ENCODE measurements around the gene TMEM271.

The TMEM271 gene

GRCh38 chr4:576245-576821 lies at the start of gene TMEM271:
Gene TMEM271, minus strand, starts transcription at chr4:576295. Its CDS starts 233 bp downstream, at chr4:576062.
- DNase-seq = no peak

- DNase-seq = no peak
Measured at GRCh38 chr4:625631-626161, 49.6 kb upstream of the TMEM271 start.

GRCh38 chr4:624705-625590 lies 48.9 kb upstream of the TMEM271 start, which contains the start of gene PDE6B:
Gene PDE6B, plus strand, starts transcription at chr4:625573. Its CDS starts 54 bp downstream, at chr4:625627.
- DNase-seq = no peak

GRCh38 chr4:623914-624566 lies 47.9 kb upstream of the TMEM271 start:
- no peak for DNase-seq

- no peak for DNase-seq
Measured at GRCh38 chr4:622996-623913, 47.2 kb upstream of the TMEM271 start.

- DNase-seq = no peak
Measured at GRCh38 chr4:622071-622995, 46.2 kb upstream of the TMEM271 start.

- DNase-seq = no peak
Measured at GRCh38 chr4:621296-622070, 45.4 kb upstream of the TMEM271 start.

GRCh38 chr4:620851-621261 lies 44.8 kb upstream of the TMEM271 start:
- DNase-seq = no peak

- DNase-seq = no peak
Measured at GRCh38 chr4:620201-620600, 44.1 kb upstream of the TMEM271 start.

GRCh38 chr4:617644-618641 lies 41.8 kb upstream of the TMEM271 start:
- DNase-seq = no peak

GRCh38 chr4:616911-617643 lies 41.0 kb upstream of the TMEM271 start:
- DNase-seq = no peak

GRCh38 chr4:616091-616490 lies 40.0 kb upstream of the TMEM271 start:
- DNase-seq = no peak

- DNase-seq = no peak
Measured at GRCh38 chr4:613126-613525, 37.0 kb upstream of the TMEM271 start.

- DNase-seq = no peak
Measured at GRCh38 chr4:612749-613125, 36.6 kb upstream of the TMEM271 start.

GRCh38 chr4:612052-612748 lies 36.1 kb upstream of the TMEM271 start:
- DNase-seq = no peak

GRCh38 chr4:610411-611261 lies 34.5 kb upstream of the TMEM271 start:
- no peak for DNase-seq
